ENCODE measurements around the gene DUSP1. TPM values are rescaled to one million over a fixed set of nuclear protein-coding genes. Genes with fewer than 3 reads are reported as not detected.

The DUSP1 gene
- total RNA-seq, 2 experiments from 2014 or later: 761 to 768 TPM

DNA sequence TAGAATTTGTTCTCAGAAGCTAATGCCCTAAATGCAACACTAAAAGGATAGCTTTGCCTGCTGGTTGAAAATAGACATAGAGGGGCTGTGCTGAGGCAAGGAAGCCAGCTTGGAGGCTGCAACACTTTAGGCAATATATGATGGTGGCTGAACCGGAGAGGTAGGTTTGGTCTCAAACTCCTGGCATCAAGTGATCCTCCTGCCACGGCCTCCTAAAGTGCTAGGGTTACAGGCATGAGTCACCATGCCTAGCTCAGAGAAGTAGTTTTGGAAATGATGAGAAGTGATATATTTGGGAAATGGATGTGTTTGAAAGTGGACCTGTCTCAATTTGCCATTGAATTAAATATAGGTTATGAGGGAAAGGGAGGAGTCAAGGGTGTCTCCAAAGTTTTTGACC is 10.0 kb downstream of the DUSP1 start:
- H3K36me3 Mint-ChIP-seq (ENCODE audit: low read depth): peaks cover 6% of the 10 kb centered on the region
- intact Hi-C loops (cut with DNase I, micrococcal nuclease): loop anchor here in 1 of 2 experiments (10.0 kb wide), 1 partner anchor 586 kb away; no protein-coding TSS in a partner anchor
- Histone ChIP-seq H3K27me3 (ENCODE audit: control insufficient read depth in 1 of 2, insufficient read depth in 2 of 2, low read length in 2 of 2) (no peaks in the 10 kb centered on the region), H3K36me3 (ENCODE audit: insufficient read depth, low read length) (no peaks in the 10 kb centered on the region), H3K4me1 (ENCODE audit: insufficient read depth, low read length) (peaks cover 23% of the 10 kb centered on the region), H3K4me3 (ENCODE audit: low read length) (no peak overlapping the region), H3K27ac (ENCODE audit: low read depth in 1 of 2, low read length in 2 of 2) (no peak overlapping the region), H3K9me3 (ENCODE audit: control insufficient read depth in 1 of 2, insufficient read depth in 1 of 2, low read length in 2 of 2) (peaks cover 3 to 6% of the 10 kb centered on the region in 2 experiments)
- ATAC-seq (ENCODE audit: poor library complexity): no peak
- ChIA-PET CTCF (interaction anchor here (1.2 to 3.4 kb wide), 5 partner anchors 10 to 46 kb away, joined by 3 to 8 read pairs (median 4); partner anchors contain the start of gene DUSP1), POLR2A (interaction anchor here (0.5 to 2.6 kb wide), 2 partner anchors 9 to 63 kb away, joined by 3 to 9 read pairs; partner anchors contain the start of gene DUSP1)
- no peaks in the 10 kb centered on the region for H3K9me3 Mint-ChIP-seq
- no peaks in the 10 kb centered on the region for H3K27me3 Mint-ChIP-seq
- H3K4me3 Mint-ChIP-seq: no peak overlapping the region
- TF ChIP-seq CTCF (IDR thresholded peaks at IDR 0.05): no peak
- peaks cover 16% of the 10 kb centered on the region for H3K4me1 Mint-ChIP-seq (ENCODE audit: low read depth)
- no peak for DNase-seq
- H3K27ac Mint-ChIP-seq: peak overlapping the region; percentile 13

GRCh38 chr5:172760136-172760535 is 10.9 kb downstream of the DUSP1 start:
- ATAC-seq (ENCODE audit: poor library complexity): no peak
- Mint-ChIP-seq H3K36me3 (ENCODE audit: low read depth) (peaks cover under 1% of the 10 kb centered on the region), H3K27ac (no peak overlapping the region), H3K4me1 (ENCODE audit: low read depth) (peaks cover 7% of the 10 kb centered on the region), H3K4me3 (no peak overlapping the region), H3K27me3 (no peaks in the 10 kb centered on the region), H3K9me3 (no peaks in the 10 kb centered on the region)
- ChIA-PET POLR2A (interaction anchor here (2.6 kb wide), 1 partner anchor 10 kb away, joined by 9 read pairs; the partner anchor contains the start of gene DUSP1), CTCF (interaction anchor here (1.0 to 3.4 kb wide), 4 partner anchors 10 to 45 kb away, joined by 3 to 8 read pairs (median 4); partner anchors contain the start of gene DUSP1)
- Histone ChIP-seq H3K4me1 (ENCODE audit: insufficient read depth, low read length) (peaks cover 16% of the 10 kb centered on the region), H3K27ac (ENCODE audit: low read depth in 1 of 2, low read length in 2 of 2) (no peak overlapping the region), H3K36me3 (ENCODE audit: insufficient read depth, low read length) (no peaks in the 10 kb centered on the region), H3K4me3 (ENCODE audit: low read length) (no peak overlapping the region), H3K27me3 (ENCODE audit: control insufficient read depth in 1 of 2, insufficient read depth in 2 of 2, low read length in 2 of 2) (no peaks in the 10 kb centered on the region), H3K9me3 (ENCODE audit: control insufficient read depth in 1 of 2, insufficient read depth in 1 of 2, low read length in 2 of 2) (peaks cover 3 to 6% of the 10 kb centered on the region in 2 experiments)
- no peak for DNase-seq
- TF ChIP-seq CTCF (IDR thresholded peaks at IDR 0.05): no peak
- intact Hi-C loops (cut with DNase I, micrococcal nuclease): loop anchor here in 1 of 2 experiments (10.0 kb wide), 1 partner anchor 585 kb away; no protein-coding TSS in a partner anchor

DNA sequence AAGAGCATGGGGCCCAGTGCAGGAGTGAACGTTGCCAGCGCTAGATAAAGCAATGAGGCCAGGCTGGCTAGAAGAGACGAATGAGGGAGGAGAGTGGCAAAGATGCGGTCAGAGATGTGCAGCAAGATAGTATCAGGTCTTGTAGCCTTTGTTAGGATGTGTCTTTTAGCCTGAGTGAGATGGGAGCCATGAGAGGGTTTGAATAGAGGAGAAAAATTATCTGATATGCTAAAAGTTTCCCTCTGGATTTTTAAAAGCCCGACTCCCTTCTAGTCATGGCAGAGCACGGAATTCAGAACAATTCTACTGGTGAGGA is 12.2 kb downstream of the DUSP1 start:
- H3K9me3 Mint-ChIP-seq: no peaks in the 10 kb centered on the region

More for the DNA sequence above, 12.2 kb downstream of the DUSP1 start:
- Mint-ChIP-seq H3K27me3 (no peaks in the 10 kb centered on the region), H3K36me3 (ENCODE audit: low read depth) (no peaks in the 10 kb centered on the region), H3K4me3 (no peak overlapping the region), H3K4me1 (ENCODE audit: low read depth) (no peaks in the 10 kb centered on the region), H3K27ac (no peak overlapping the region)
- ATAC-seq (ENCODE audit: poor library complexity): no peak
- Histone ChIP-seq H3K4me3 (ENCODE audit: low read length) (no peak overlapping the region), H3K9me3 (ENCODE audit: control insufficient read depth in 1 of 2, insufficient read depth in 1 of 2, low read length in 2 of 2) (peaks cover 3 to 6% of the 10 kb centered on the region in 2 experiments), H3K4me1 (ENCODE audit: insufficient read depth, low read length) (peaks cover 3% of the 10 kb centered on the region), H3K36me3 (ENCODE audit: insufficient read depth, low read length) (no peaks in the 10 kb centered on the region), H3K27me3 (ENCODE audit: control insufficient read depth in 1 of 2, insufficient read depth in 2 of 2, low read length in 2 of 2) (no peaks in the 10 kb centered on the region), H3K27ac (ENCODE audit: low read depth in 1 of 2, low read length in 2 of 2) (no peak overlapping the region)
- intact Hi-C loops (cut with DNase I, micrococcal nuclease): no loop called here
- ChIA-PET CTCF (interaction anchor here (0.9 to 2.0 kb wide), 2 partner anchors 12 to 13 kb away, joined by 3 to 5 read pairs; partner anchors contain the start of gene DUSP1), POLR2A (no interaction called here)
- no peak for DNase-seq
- TF ChIP-seq CTCF (IDR thresholded peaks at IDR 0.05): no peak

Data from CD4-positive, alpha-beta T cell (primary cell).